ENCODE data around the gene TFDP3.

Gene TFDP3, protein sequence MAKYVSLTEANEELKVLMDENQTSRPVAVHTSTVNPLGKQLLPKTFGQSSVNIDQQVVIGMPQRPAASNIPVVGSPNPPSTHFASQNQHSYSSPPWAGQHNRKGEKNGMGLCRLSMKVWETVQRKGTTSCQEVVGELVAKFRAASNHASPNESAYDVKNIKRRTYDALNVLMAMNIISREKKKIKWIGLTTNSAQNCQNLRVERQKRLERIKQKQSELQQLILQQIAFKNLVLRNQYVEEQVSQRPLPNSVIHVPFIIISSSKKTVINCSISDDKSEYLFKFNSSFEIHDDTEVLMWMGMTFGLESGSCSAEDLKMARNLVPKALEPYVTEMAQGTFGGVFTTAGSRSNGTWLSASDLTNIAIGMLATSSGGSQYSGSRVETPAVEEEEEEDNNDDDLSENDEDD

DNA sequence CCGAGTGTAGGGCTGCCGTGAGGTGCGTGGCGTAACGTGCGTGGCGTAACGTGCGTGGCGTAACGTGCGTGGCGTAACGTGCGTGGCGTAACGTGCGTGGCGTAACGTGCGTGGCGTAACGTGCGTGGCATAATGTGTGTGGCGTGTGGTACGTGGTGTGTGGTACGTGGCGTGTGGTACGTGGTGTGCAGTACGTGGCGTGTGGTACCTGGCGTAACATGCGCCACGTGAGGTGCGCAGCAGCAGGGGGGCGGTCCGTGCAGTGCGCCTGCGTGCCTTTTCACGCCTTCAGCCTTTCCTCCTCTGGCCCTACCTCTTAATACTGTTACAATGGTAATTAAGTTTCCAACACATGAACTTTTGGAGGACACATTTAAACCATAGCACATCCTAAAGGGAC lies at the start of gene TFDP3:
Gene TFDP3 (minus strand): TSS at position 26 of the 400 bp plus-strand sequence. CDS start 95 bp downstream, outside the sequence.
- no peak for DNase-seq

GRCh38 chrX:133267621-133268020 lies 49.5 kb upstream of the TFDP3 start:
- no peak for DNase-seq

DNA sequence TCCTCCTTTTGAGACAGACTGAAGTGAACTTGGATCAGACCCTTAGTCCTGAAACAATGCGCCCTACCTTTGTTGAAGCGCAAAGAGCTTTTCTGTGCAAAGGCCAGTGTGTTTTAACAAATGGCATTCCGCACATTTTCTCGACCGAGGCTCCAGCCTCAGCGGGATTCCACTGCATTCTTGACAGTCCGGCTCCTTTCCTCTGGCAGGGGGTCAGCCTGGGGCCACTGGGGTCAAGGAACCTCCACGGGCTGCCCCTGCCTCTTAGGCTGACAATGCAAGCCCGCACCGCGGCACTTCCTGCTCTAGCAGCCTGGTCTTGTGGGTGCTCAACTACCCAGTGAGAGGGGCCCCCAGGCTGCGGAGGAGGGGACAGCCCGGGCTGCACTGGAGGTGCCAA lies 47.2 kb upstream of the TFDP3 start:
- no peak for DNase-seq

GRCh38 chrX:133258481-133258880 lies 40.3 kb upstream of the TFDP3 start:
- DNase-seq: no peak

GRCh38 chrX:133254666-133255065 lies 36.5 kb upstream of the TFDP3 start:
- peak; percentile 28 for DNase-seq

GRCh38 chrX:133251204-133251603 lies 33.0 kb upstream of the TFDP3 start:
- no peak for DNase-seq

DNA sequence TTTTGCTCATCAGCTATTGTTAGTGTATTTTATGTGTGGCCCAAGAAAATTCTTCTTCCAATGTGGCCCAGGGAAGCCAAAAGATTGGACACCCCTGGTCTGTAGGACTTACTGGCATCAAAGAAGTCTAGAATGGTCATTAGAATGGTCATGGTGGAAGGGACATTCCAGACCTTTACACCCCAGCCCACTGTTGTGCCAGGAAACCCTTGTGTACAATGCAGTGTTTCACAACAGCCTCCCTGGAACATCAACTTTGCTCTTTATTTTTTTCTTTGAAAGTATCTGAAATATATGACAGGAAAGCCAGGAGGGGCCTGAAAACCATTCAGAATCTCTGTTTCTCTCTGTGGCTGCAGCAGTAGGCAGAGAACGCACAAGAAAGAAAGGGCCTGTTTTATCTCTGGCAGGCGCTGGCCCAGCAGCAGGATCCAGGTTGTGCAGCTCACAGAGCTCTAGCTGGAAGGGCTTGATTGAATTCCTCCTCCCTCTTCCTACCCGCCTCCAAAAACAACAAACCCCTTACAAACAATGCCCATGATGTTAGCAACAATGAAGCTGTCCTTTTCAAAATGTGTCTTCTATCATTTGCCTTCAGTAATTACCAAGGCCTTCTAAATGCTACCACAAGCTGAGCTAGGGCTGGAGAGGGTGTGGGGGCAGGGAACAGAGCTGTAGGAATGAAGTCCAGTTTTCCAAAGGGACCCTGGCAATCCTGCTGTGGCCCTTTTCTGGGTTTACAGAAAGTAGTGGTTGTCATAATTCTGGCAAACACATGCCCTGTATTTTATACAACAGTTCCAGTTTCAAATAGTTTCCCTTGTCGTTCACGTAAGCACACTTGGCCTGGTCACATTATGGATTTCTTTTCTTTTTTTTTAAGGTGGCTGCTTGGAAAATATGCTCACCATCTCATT lies 32.3 kb upstream of the TFDP3 start:
- DNase-seq: no peak

- DNase-seq: no peak
Observed at GRCh38 chrX:133249266-133250058, 31.3 kb upstream of the TFDP3 start.

DNA sequence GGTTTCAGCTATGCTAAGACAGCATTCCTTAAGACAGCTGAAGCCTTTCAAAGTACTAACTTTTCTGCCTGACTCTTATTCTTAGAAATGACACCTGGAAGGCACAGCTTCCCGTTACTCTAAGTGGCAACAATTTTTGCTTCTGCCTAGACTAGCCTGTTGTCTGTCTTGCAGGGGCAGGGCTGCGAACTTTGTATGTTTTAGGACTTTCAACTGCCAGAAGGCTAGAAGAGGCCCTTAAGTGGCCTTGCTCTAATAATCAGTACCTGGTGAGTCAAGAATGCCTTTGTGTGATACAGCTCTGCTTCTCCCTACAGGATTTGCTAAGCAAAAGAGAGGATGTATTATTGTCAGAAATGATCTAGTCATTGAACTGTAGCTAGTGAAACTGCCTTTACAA lies 30.0 kb upstream of the TFDP3 start:
- DNase-seq: no peak

- no peak for DNase-seq
Observed at GRCh38 chrX:133246921-133247320, 28.8 kb upstream of the TFDP3 start.

- no peak for DNase-seq
Observed at GRCh38 chrX:133235830-133236229, 17.7 kb upstream of the TFDP3 start.

- no peak for DNase-seq
Observed at GRCh38 chrX:133232331-133232730, 14.2 kb upstream of the TFDP3 start.

DNA sequence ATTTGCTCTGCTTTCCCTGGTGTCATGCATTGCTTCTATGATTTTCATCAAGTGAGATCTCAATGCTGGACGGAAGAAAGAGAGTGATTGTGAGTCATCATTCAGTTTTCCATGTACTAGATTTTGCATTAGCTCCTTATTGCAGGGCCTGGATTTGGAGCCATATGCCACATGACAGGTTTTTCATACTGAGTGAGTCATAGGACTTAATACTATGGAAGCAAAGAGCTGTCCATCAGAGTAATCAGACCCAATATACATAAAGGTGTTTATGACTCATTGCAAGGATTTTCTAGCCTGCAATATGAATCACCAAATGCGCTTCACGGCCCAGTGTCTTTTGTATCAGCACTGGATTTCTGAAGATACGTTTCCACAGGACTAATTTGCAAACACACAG lies 11.2 kb upstream of the TFDP3 start:
- DNase-seq: no peak

GRCh38 chrX:133215747-133216146 lies 2.4 kb downstream of the TFDP3 start:
- DNase-seq: no peak

- no peak for DNase-seq
Observed at GRCh38 chrX:133215017-133215416, 3.1 kb downstream of the TFDP3 start.

DNA sequence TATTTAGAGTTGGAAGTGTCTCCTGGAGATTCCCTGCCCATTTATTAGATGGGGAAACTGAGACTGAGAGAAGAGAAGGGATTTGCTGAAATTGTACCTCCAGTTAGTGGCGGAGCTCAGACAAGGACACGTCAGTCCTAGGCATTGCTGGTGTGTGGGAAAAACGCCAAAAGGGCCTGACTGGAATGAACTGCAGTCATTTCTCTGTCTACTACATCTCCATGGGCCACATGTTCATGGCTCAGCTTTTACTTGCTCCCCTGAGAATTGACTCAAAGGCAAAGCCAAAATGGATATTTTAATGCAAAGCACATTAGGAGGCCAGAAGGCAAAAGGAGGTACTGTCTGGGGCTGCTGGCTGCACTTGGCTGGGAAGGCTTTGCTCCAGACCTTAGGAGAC lies 3.9 kb downstream of the TFDP3 start:
- DNase-seq: no peak

DNA sequence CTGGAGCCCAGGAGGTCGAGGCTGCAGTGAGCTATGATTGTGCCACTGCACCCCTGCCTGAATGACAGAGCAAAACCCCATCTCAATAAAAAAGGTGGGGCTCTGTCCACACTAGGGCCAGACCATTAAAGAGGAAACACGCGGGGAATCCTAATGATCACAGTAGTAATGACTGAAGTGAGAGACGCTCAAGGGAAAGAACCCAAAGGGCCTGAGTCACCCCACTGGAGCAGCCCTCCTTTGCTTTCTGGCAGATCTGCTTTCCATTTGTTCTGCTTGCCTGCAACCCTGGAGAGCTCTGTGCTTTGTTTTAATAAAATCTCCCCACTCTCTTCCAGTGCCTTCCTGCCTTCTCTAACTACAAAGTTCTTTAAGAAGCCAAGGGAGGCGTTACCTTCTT lies 5.0 kb downstream of the TFDP3 start:
- no peak for DNase-seq

GRCh38 chrX:133207751-133208150 lies 10.4 kb downstream of the TFDP3 start:
- DNase-seq: no peak

- no peak for DNase-seq
Observed at GRCh38 chrX:133191739-133192039, 26.5 kb downstream of the TFDP3 start.

DNA sequence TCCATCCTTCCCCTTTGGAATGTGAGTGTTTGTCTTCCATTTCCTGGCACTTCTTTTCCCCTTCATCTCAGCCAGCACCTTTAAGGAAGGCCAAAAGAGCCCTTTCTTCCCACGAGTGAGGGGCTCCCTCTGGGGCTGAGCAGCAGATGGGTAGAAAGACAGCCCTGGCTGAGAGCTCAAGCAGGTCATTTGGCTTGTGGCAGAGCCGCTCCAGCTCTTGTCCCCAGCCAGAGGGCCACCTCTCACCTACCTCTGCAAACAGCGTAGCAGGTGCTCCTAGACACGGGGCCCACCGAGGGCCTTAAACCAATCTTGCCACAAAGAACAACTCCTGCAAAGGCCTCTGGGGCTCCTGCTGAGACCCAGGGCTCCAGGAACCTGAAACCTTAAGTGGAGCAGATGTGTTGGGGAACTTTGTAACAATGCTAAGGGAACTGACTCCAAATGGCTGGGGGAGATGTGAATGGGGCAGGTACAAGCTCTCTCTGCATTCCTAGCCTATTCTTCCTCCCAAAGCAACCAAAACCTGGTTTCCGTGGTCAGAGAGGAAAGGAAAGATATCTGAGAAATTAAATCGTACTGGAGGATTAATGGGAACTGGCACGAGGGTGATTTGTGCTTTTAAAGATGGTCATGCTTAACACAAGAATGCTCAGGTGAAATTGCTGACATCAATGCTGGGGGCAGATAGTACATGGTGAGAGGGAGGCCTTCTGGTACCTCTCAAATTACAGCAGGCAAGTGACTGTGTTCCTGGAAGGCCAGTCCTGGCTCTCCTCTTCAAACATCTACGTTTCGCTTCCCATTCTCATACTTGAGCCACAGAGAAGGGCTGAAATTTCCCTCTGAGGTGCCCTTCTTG lies 27.0 kb downstream of the TFDP3 start:
- DNase-seq: no peak

GRCh38 chrX:133189195-133189594 lies 29.0 kb downstream of the TFDP3 start:
- no peak for DNase-seq

- DNase-seq: no peak
Observed at GRCh38 chrX:133188631-133189030, 29.5 kb downstream of the TFDP3 start.
